ENCODE results near the gene MRPS9.

GRCh38 chr2:105090091-105090490, 52.2 kb downstream of the MRPS9 start:
- no peak for TF ChIP-seq CTCF (IDR thresholded peaks at IDR 0.05)
- TF ChIP-seq EP300 (IDR thresholded peaks at IDR 0.05) = no peak
- no peak for TF ChIP-seq POLR2AphosphoS5 (IDR thresholded peaks at IDR 0.05)
